Measurements from ENCODE around the gene EPO.

Gene EPO

DNA sequence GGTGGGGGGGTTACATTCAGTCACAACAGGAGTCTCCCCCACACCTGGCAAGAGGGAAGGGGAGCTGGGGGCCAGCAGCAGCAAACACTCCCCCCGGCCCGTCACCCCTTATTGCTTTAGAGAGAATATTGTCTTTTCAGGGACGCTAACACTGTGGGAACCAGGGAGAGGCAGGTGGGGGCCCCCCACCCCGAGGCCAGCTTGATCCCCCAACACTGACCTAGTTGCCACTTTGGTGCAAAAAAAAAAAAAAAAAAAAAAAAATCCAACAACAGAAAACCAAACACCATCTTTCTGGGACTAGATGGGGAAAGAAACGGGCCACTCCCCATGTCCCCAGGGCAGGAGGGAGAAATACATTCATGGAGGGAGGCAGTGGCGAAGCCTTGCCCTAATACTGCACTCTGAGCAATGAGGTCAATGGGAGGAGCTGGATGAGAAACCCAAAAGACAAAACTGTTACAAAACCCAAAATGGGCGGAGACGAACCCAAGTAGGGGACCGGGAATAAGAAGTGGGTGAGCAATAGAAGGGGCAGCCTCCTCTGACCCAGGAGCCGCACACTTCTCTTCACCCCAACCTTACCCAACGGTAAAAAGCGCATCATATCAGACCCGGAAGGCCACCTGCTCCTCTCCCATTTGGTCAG, 40.2 kb upstream of the EPO start:
- ChIA-PET POLR2A (interaction anchor here (0.6 to 1.2 kb wide), 3 partner anchors 9 to 241 kb away, joined by 3 to 5 read pairs (median 3); no protein-coding TSS in a partner anchor), CTCF (interaction anchor here (1.2 to 7.6 kb wide), 4 partner anchors 10 to 75 kb away, joined by 3 to 80 read pairs (median 4); partner anchors contain the start of gene GIGYF1)
- Histone ChIP-seq H3K9me3 (ENCODE audit: control extremely low read depth in 1 of 5, control insufficient read depth in 4 of 5, insufficient read depth in 2 of 5, low read depth in 1 of 5, low read length in 4 of 5) (no peaks in the 10 kb centered on the region), H3K36me3 (ENCODE audit: control insufficient read depth in 4 of 4, insufficient read depth in 4 of 4, low read length in 3 of 4) (peaks cover 2 to 86% (median 63%) of the 10 kb centered on the region in 4 experiments), H3K27me3 (replicated peaks in 2 of 5; ENCODE audit: control insufficient read depth in 4 of 5, insufficient read depth in 5 of 5, low read length in 4 of 5) (no peaks in the 10 kb centered on the region), H3K27ac (ENCODE audit: insufficient read depth in 1 of 2, low read depth in 1 of 2, low read length in 2 of 2, poor library complexity in 1 of 2, severe bottlenecking in 2 of 2) (no peak overlapping the region), H3K4me3 (ENCODE audit: control insufficient read depth in 1 of 7, extremely low read depth in 1 of 7, insufficient read depth in 4 of 7, low read depth in 2 of 7, low read length in 6 of 7) (no peak overlapping the region), H3K4me1 (ENCODE audit: control extremely low read depth in 1 of 4, control insufficient read depth in 4 of 4, insufficient read depth in 4 of 4, low read length in 3 of 4) (peaks cover 0 to 8% (median 6%) of the 10 kb centered on the region in 4 experiments)
- 91% methylated on average over 4 of the region's 13 CpGs for WGBS (ENCODE audit: insufficient coverage)
- DNase-seq, result no peak

DNA sequence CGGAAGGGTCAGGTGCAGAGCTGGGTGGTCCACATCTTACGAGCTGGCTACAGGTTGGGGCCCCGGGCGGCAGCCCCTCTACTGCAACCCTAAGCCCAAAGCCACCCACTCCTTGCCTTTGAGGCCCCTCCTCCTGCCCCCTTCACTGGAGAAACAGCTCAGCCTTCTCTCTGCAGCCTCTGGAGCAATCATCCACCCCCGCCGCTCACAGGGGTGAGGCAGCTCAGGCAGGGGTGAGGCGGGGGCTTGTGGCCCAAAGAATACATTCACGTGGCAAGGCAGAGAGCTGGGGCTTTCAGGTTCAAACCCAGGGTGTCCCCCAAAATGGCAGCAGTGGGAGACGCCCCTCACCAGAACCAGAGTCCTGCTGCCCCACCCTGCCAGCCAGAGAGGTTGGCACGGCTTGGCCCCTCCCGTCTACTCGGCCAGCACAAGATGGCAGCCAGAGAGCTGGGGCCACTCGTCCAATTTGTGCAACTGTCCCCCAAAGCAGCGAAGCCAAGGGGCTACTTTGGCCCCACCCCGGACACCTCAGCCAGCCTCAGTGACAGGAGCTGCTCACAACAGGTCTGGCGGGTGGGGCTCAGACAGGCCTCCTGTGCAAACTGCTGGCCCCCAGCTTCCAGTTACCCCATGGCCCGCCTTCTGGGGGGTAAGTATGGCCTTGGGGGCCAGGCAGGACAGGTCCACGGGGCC, 39.5 kb upstream of the EPO start:
- H3K27me3 ChIP-seq (replicated peaks in 2 of 5; ENCODE audit: control insufficient read depth in 4 of 5, insufficient read depth in 5 of 5, low read length in 4 of 5), result no peaks in the 10 kb centered on the region
- peaks cover 7 to 93% (median 68%) of the 10 kb centered on the region in 4 experiments for H3K36me3 ChIP-seq (ENCODE audit: control insufficient read depth in 4 of 4, insufficient read depth in 4 of 4, low read length in 3 of 4)
- DNase-seq, result no peak
- peaks cover 0 to 5% (median 2%) of the 10 kb centered on the region in 4 experiments for H3K4me1 ChIP-seq (ENCODE audit: control extremely low read depth in 1 of 4, control insufficient read depth in 4 of 4, insufficient read depth in 4 of 4, low read length in 3 of 4)
- H3K4me3 ChIP-seq (ENCODE audit: control insufficient read depth in 1 of 7, extremely low read depth in 1 of 7, insufficient read depth in 4 of 7, low read depth in 2 of 7, low read length in 6 of 7), result no peak overlapping the region
- H3K9me3 ChIP-seq (ENCODE audit: control extremely low read depth in 1 of 5, control insufficient read depth in 4 of 5, insufficient read depth in 2 of 5, low read depth in 1 of 5, low read length in 4 of 5), result no peaks in the 10 kb centered on the region
- ChIA-PET CTCF (interaction anchor here (0.9 to 7.6 kb wide), 4 partner anchors 9 to 171 kb away, joined by 3 to 80 read pairs (median 4); partner anchors contain the start of gene GIGYF1), POLR2A (interaction anchor here (0.6 to 1.2 kb wide), 2 partner anchors 63 to 241 kb away, joined by 3 to 5 read pairs; no protein-coding TSS in a partner anchor)
- H3K27ac ChIP-seq (ENCODE audit: insufficient read depth in 1 of 2, low read depth in 1 of 2, low read length in 2 of 2, poor library complexity in 1 of 2, severe bottlenecking in 2 of 2), result no peak overlapping the region
- 94% methylated on average over 16 of the region's 18 CpGs for WGBS (ENCODE audit: insufficient coverage)

DNA sequence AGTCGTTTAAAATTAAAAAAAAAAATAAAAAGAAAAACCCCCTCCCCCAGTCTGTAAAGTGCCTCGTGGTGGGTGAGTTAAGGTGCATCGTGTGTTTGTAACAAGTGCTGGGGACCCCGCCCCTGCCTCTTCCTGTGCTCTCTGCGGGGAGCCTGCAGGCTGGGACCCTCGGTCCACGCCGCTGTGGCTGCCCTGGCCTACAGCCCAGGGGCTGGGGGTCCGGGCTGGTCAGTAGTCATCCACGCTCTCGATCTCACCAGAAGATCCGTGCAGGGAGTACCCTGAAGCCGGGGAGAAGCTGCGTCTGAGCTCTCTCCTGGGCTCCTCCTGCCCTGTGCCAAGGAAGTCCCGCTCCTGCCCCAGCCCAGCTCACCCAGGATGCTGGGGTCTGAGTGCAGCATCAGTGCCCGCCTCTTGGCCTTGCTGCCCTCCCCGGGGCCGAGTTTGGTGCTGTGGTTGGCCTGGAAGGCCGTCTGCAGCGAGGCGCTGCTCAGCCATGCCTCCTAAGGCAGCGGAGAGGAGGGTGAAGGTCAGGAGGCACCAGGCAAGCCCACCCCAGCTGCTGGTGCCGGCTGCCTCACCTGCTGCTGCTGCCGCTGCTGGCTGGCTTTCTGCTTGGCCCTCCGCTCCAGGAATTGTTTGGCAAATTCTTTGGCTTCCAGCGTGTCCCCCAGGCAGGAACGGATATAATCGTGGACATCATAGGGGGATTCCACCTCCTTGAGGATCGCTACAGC, 38.6 kb upstream of the EPO start:
- Histone ChIP-seq H3K27me3 (replicated peaks in 2 of 5; ENCODE audit: control insufficient read depth in 4 of 5, insufficient read depth in 5 of 5, low read length in 4 of 5) (no peaks in the 10 kb centered on the region), H3K4me3 (ENCODE audit: control insufficient read depth in 1 of 7, extremely low read depth in 1 of 7, insufficient read depth in 4 of 7, low read depth in 2 of 7, low read length in 6 of 7) (no peak overlapping the region), H3K4me1 (ENCODE audit: control extremely low read depth in 1 of 4, control insufficient read depth in 4 of 4, insufficient read depth in 4 of 4, low read length in 3 of 4) (no peaks in the 10 kb centered on the region), H3K9me3 (ENCODE audit: control extremely low read depth in 1 of 5, control insufficient read depth in 4 of 5, insufficient read depth in 2 of 5, low read depth in 1 of 5, low read length in 4 of 5) (no peaks in the 10 kb centered on the region), H3K27ac (ENCODE audit: insufficient read depth in 1 of 2, low read depth in 1 of 2, low read length in 2 of 2, poor library complexity in 1 of 2, severe bottlenecking in 2 of 2) (no peak overlapping the region), H3K36me3 (ENCODE audit: control insufficient read depth in 4 of 4, insufficient read depth in 4 of 4, low read length in 3 of 4) (peaks cover 11 to 100% (median 70%) of the 10 kb centered on the region in 4 experiments)
- ChIA-PET POLR2A (interaction anchor here (0.6 to 1.3 kb wide), 2 partner anchors 95 to 160 kb away, joined by 3 to 4 read pairs; partner anchors contain the start of genes FBXO24 and LRCH4), CTCF (interaction anchor here (0.9 to 7.6 kb wide), 5 partner anchors 8 to 170 kb away, joined by 3 to 80 read pairs (median 6); partner anchors contain the start of genes GIGYF1 and POP7)
- 93% methylated on average over 24 of the region's 29 CpGs for WGBS (ENCODE audit: insufficient coverage)
- no peak for DNase-seq

DNA sequence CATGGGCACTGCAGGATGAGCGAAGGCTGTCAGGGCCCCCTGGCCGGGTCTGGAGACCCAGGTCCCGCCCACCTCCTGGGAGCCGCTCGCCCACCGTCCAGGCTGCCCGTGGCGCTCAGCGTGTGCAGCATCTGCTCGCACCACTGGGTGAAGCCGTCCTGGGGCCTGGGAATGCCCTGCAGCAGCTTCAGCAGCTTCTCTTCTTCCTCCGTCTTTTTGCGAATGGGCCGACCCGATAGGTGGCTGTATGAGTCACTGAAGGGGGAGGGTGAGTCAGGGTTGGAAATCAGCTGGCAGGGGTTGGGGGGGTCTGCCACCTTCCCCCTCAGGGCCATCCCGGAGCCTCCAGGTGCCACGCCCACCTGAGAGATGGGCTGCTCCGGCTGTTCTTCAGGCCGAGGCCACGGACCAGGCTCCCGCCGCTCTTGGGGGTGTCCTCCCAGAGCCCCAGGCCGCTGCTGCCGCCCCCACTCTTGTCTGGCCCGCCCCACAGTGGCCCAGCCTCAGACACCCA, 38.0 kb upstream of the EPO start:
- 98% methylated on average over 22 of the region's 25 CpGs for WGBS (ENCODE audit: insufficient coverage)
- ChIA-PET CTCF (interaction anchor here (0.6 to 3.9 kb wide), 6 partner anchors 10 to 224 kb away, joined by 3 to 28 read pairs (median 3); partner anchors contain the start of genes MOSPD3 and POP7), POLR2A (interaction anchor here (0.6 to 1.3 kb wide), 4 partner anchors 8 to 160 kb away, joined by 3 to 4 read pairs (median 3); partner anchors contain the start of genes FBXO24 and LRCH4)
- Histone ChIP-seq H3K9me3 (ENCODE audit: control extremely low read depth in 1 of 5, control insufficient read depth in 4 of 5, insufficient read depth in 2 of 5, low read depth in 1 of 5, low read length in 4 of 5) (no peaks in the 10 kb centered on the region), H3K27me3 (replicated peaks in 2 of 5; ENCODE audit: control insufficient read depth in 4 of 5, insufficient read depth in 5 of 5, low read length in 4 of 5) (no peaks in the 10 kb centered on the region), H3K4me3 (ENCODE audit: control insufficient read depth in 1 of 7, extremely low read depth in 1 of 7, insufficient read depth in 4 of 7, low read depth in 2 of 7, low read length in 6 of 7) (no peak overlapping the region), H3K36me3 (ENCODE audit: control insufficient read depth in 4 of 4, insufficient read depth in 4 of 4, low read length in 3 of 4) (peaks cover 11 to 100% (median 67%) of the 10 kb centered on the region in 4 experiments), H3K27ac (ENCODE audit: insufficient read depth in 1 of 2, low read depth in 1 of 2, low read length in 2 of 2, poor library complexity in 1 of 2, severe bottlenecking in 2 of 2) (no peak overlapping the region), H3K4me1 (ENCODE audit: control extremely low read depth in 1 of 4, control insufficient read depth in 4 of 4, insufficient read depth in 4 of 4, low read length in 3 of 4) (no peaks in the 10 kb centered on the region)
- DNase-seq, result no peak

DNA sequence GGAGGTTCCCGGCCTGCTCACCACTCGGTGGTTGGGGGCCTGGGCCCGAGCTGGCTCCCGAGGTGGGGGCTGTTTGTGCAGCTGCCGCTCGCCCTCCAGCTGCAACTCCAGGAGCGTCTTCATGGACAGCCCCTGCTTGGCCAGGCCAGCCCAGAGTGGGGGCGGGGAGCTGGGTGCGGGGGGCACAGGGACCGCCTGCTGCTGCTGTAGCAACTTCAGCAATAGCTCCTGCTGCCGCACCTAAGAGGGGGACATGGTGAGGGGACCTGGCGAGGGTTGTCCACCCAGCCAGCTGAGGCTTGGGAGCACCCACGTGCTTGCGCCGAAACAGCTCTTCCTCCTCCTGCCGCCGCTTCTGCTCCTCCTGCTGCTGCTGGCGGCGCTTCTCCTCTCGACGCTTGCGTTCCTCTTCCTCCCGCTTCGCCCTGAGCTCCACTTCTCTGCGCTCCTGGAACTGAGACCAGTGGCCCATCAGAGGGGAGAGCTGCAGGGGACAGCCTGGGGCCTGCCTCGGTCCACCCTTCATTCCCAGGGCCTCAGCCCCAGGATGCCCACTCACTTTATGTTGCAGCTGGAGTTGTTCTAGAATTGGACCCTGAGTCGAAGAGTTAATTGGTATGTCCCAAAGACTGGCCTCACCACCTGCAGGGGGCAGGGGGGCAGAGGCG, 37.1 kb upstream of the EPO start:
- H3K4me1 ChIP-seq (ENCODE audit: control extremely low read depth in 1 of 4, control insufficient read depth in 4 of 4, insufficient read depth in 4 of 4, low read length in 3 of 4), result no peaks in the 10 kb centered on the region
- H3K4me3 ChIP-seq (ENCODE audit: control insufficient read depth in 1 of 7, extremely low read depth in 1 of 7, insufficient read depth in 4 of 7, low read depth in 2 of 7, low read length in 6 of 7), result no peak overlapping the region
- ChIA-PET POLR2A (interaction anchor here (1.3 kb wide), 3 partner anchors 9 to 97 kb away, joined by 3 to 4 read pairs (median 3); partner anchors contain the start of genes FBXO24 and LRCH4), CTCF (interaction anchor here (0.6 to 3.9 kb wide), 5 partner anchors 9 to 224 kb away, joined by 3 to 28 read pairs (median 3); partner anchors contain the start of gene MOSPD3)
- H3K27ac ChIP-seq (ENCODE audit: insufficient read depth in 1 of 2, low read depth in 1 of 2, low read length in 2 of 2, poor library complexity in 1 of 2, severe bottlenecking in 2 of 2), result no peak overlapping the region
- no peak for DNase-seq
- H3K9me3 ChIP-seq (ENCODE audit: control extremely low read depth in 1 of 5, control insufficient read depth in 4 of 5, insufficient read depth in 2 of 5, low read depth in 1 of 5, low read length in 4 of 5), result no peaks in the 10 kb centered on the region
- WGBS (ENCODE audit: insufficient coverage), result 89% methylated on average over 28 of the region's 28 CpGs
- H3K36me3 ChIP-seq (ENCODE audit: control insufficient read depth in 4 of 4, insufficient read depth in 4 of 4, low read length in 3 of 4), result peaks cover 11 to 100% (median 66%) of the 10 kb centered on the region in 4 experiments
- no peaks in the 10 kb centered on the region for H3K27me3 ChIP-seq (replicated peaks in 2 of 5; ENCODE audit: control insufficient read depth in 4 of 5, insufficient read depth in 5 of 5, low read length in 4 of 5)

All from common myeloid progenitor, CD34-positive (primary cell).